HepG2 (cell line): ENCODE measurements around the gene SLC9A5. TPM values are rescaled to one million over a fixed set of nuclear protein-coding genes. Genes with fewer than 3 reads are reported as not detected.

Experiments used
- ATF5 ChIP-seq: sonication (generic); formaldehyde crosslinking; IDR thresholded peaks from 2 replicates; pipeline ENCODE4 v1.4.0; 2020; ENCODE audit warnings: mild to moderate bottlenecking, low read depth, missing genetic modification reagents
- ATF7-NPFF ChIP-seq: sonication (generic); formaldehyde crosslinking; IDR thresholded peaks from 2 replicates; pipeline ENCODE4 v1.8.1; 2023; ENCODE audit warnings: mild to moderate bottlenecking, low read depth, missing genetic modification reagents, moderate library complexity
- DMTF1 ChIP-seq: sonication (generic); formaldehyde crosslinking; IDR thresholded peaks from 2 replicates; pipeline ENCODE4 v1.4.0; 2020; ENCODE audit warnings: mild to moderate bottlenecking, missing genetic modification reagents
- HINFP ChIP-seq: sonication (generic); formaldehyde crosslinking; IDR thresholded peaks from 2 replicates; pipeline ENCODE4 v1.4.0; 2020; ENCODE audit warnings: low read depth, mild to moderate bottlenecking, missing genetic modification reagents
- KMT2B ChIP-seq: IDR thresholded peaks from 2 replicates; pipeline ENCODE4 v1.6.1; 2016; ENCODE audit warnings: missing genetic modification reagents, missing compliant biosample characterization
- PCBP1 ChIP-seq: fragments of 200-400 bp; formaldehyde crosslinking; IDR thresholded peaks from 2 replicates; pipeline ENCODE4 v1.6.1; 2017; ENCODE audit warnings: mild to moderate bottlenecking, low read depth, low read length, borderline replicate concordance
- PHF8 ChIP-seq: sonication (generic); formaldehyde crosslinking; IDR thresholded peaks from 2 replicates; pipeline ENCODE4 v1.5.0; 2020; ENCODE audit warnings: missing genetic modification reagents
- POGK ChIP-seq: sonication (generic); formaldehyde crosslinking; conservative IDR thresholded peaks from 2 replicates; pipeline ENCODE4 v1.8.0; 2022; ENCODE audit warnings: mild to moderate bottlenecking, moderate library complexity, missing genetic modification reagents
- TEF ChIP-seq: sonication (generic); formaldehyde crosslinking; IDR thresholded peaks from 2 replicates; pipeline ENCODE4 v1.5.0; 2020; ENCODE audit warnings: missing genetic modification reagents
- THAP7 ChIP-seq: sonication (generic); formaldehyde crosslinking; IDR thresholded peaks from 2 replicates; pipeline ENCODE4 v1.8.1; 2023; ENCODE audit warnings: mild to moderate bottlenecking, missing genetic modification reagents
- ZNF382 ChIP-seq: sonication (generic); formaldehyde crosslinking; IDR thresholded peaks from 2 replicates; pipeline ENCODE4 v1.5.0; 2020; ENCODE audit warnings: missing genetic modification reagents, mild to moderate bottlenecking, borderline replicate concordance
- ZNF512 ChIP-seq: sonication (generic); formaldehyde crosslinking; IDR thresholded peaks from 2 replicates; pipeline ENCODE4 v1.4.0; 2020; ENCODE audit warnings: mild to moderate bottlenecking, missing genetic modification reagents
- ZNF547 ChIP-seq: sonication (generic); formaldehyde crosslinking; IDR thresholded peaks from 2 replicates; pipeline ENCODE4 v1.5.1; 2020; ENCODE audit warnings: mild to moderate bottlenecking, missing genetic modification reagents
- ZNF775 ChIP-seq: sonication (generic); formaldehyde crosslinking; IDR thresholded peaks from 2 replicates; pipeline ENCODE4 v1.4.0; 2020; ENCODE audit warnings: missing genetic modification reagents, mild to moderate bottlenecking, moderate library complexity, borderline replicate concordance
- polyA plus RNA-seq, 8 experiments: library from polyadenylated mRNA; depleted of rRNA in 3 of 8; stranded (reverse) in 7 of 8; unstranded in 1 of 8; fragments of >200 nt; fragmentation: Illumina TruSeq in 4 of 8; extraction: Trizol in 4 of 8; gene quantifications; 2 replicates each; pipeline versions ENCODE4 v1.2.1 to v1.2.3, GENCODE V29; 2011 to 2016; ENCODE audit warnings: low read depth in 4 of 8, missing spikeins in 1 of 8, mixed read lengths in 1 of 8; ENCODE audit not compliant: insufficient read depth in 1 of 8
- total RNA-seq, 5 experiments: library from RNA; depleted of rRNA; stranded (reverse); fragments of >200 nt; fragmentation: Illumina TruSeq; extraction: Trizol; gene quantifications; 2 replicates each; pipeline ENCODE4 v1.2.3, GENCODE V29; 2016; ENCODE audit warnings: low read depth in 1 of 5

The SLC9A5 gene
- total and polyA plus RNA-seq, 2 of the 13 experiments (the other 11 are each of a cell fraction or from before 2014, with no cell fraction given), result 0.58 to 1.4 TPM

- no peak; the same call in 1 of the 2 replicates for TF ChIP-seq ATF5 (CRISPR knock-in tag)
- peak; percentile 96 for TF ChIP-seq KMT2B (CRISPR knock-in tag)
- peak; percentile 5; the same call in 1 of the 2 replicates for TF ChIP-seq HINFP
- no peak; the same call in 1 of the 2 replicates for TF ChIP-seq ZNF547
- TF ChIP-seq ATF7-NPFF (CRISPR knock-in tag), result peak; percentile 36
- no peak for TF ChIP-seq ZNF512
- TF ChIP-seq TEF (CRISPR knock-in tag), result no peak
- peak; percentile 99 for TF ChIP-seq PCBP1
- peak; percentile 89 for TF ChIP-seq PHF8 (CRISPR knock-in tag)
- TF ChIP-seq THAP7 (CRISPR knock-in tag), result no peak
- no peak for TF ChIP-seq DMTF1 (CRISPR knock-in tag)
- TF ChIP-seq ZNF775 (CRISPR knock-in tag), result no peak
- TF ChIP-seq POGK (CRISPR knock-in tag), result peak; percentile 96
- no peak for TF ChIP-seq ZNF382
Measured at GRCh38 chr16:67226804-67227566, 21.8 kb upstream of the SLC9A5 start, which contains the start of gene TMEM208 (continued).
